GM23338 (cell line): Measurements from ENCODE around the gene MBL2. TPM values are rescaled to one million over a fixed set of nuclear protein-coding genes. Genes with fewer than 3 reads are reported as not detected.

Experiments
- ATAC-seq: fragments of 200-7000 bp; cut with Tn5 transposase; 3 replicates; pipeline ENCODE4 v1.9.1; 2020
- DNase-seq: peaks from one replicate; pipeline ENCODE4 v3.0.0-alpha.2; 2015; ENCODE audit warnings: low spot score
- H2AFZ ChIP-seq: fragments of 200-600 bp; sonication (generic); 2 replicates; pipeline ENCODE4 v1.8.0; 2016; ENCODE audit warnings: antibody characterized with exemption, mild to moderate bottlenecking, moderate library complexity
- H3F3A ChIP-seq: fragments of 200-600 bp; sonication (generic); replicated peaks from 2 replicates; pipeline ENCODE4 v1.8.0; 2017; ENCODE audit warnings: antibody characterized with exemption, mixed run types, low read depth
- H3K27ac ChIP-seq: fragments of 200-600 bp; sonication (generic); 2 replicates; pipeline ENCODE4 v1.6.1; 2016; ENCODE audit warnings: low read depth
- H3K27me3 ChIP-seq: fragments of 200-600 bp; sonication (generic); 2 replicates; pipeline ENCODE4 v1.8.0; 2016; ENCODE audit warnings: mild to moderate bottlenecking, mixed run types, moderate library complexity; ENCODE audit not compliant: insufficient read depth
- H3K36me3 ChIP-seq: fragments of 200-600 bp; sonication (generic); 2 replicates; pipeline ENCODE4 v1.8.0; 2016; ENCODE audit warnings: mild to moderate bottlenecking; ENCODE audit not compliant: insufficient read depth
- H3K4me1 ChIP-seq: fragments of 200-600 bp; sonication (generic); 2 replicates; pipeline ENCODE4 v1.8.0; 2016; ENCODE audit warnings: mild to moderate bottlenecking, moderate library complexity; ENCODE audit not compliant: insufficient read depth
- H3K4me2 ChIP-seq: fragments of 200-600 bp; sonication (generic); 2 replicates; pipeline ENCODE4 v1.7.1; 2017; ENCODE audit warnings: mixed run types
- H3K4me3 ChIP-seq: fragments of 200-600 bp; sonication (generic); 2 replicates; pipeline ENCODE4 v1.6.1; 2016; ENCODE audit warnings: mixed run types
- H3K79me2 ChIP-seq: fragments of 200-600 bp; sonication (generic); replicated peaks from 2 replicates; pipeline ENCODE4 v1.8.0; 2017; ENCODE audit warnings: mild to moderate bottlenecking; ENCODE audit not compliant: insufficient read depth
- H3K9me2 ChIP-seq: fragments of 200-600 bp; sonication (generic); 2 replicates; pipeline ENCODE4 v1.8.0; 2017; ENCODE audit not compliant: insufficient read depth
- H4K20me1 ChIP-seq: fragments of 200-600 bp; sonication (generic); replicated peaks from 2 replicates; pipeline ENCODE4 v1.8.0; 2017; ENCODE audit warnings: mild to moderate bottlenecking; ENCODE audit not compliant: insufficient read depth
- H3K27ac Mint-ChIP-seq: 2 replicates; pipeline ENCODE4 v1.8.0; 2020; ENCODE audit warnings: inconsistent platforms, mild to moderate bottlenecking, moderate library complexity, mixed read lengths
- H3K27me3 Mint-ChIP-seq: 3 replicates; pipeline ENCODE4 v1.8.0; 2022; ENCODE audit warnings: low read depth, mild to moderate bottlenecking, moderate library complexity, mixed read lengths, inconsistent platforms; ENCODE audit not compliant: insufficient read depth, poor library complexity
- H3K36me3 Mint-ChIP-seq: 3 replicates; pipeline ENCODE4 v1.8.0; 2021; ENCODE audit warnings: low read depth, mild to moderate bottlenecking, inconsistent platforms, moderate library complexity, mixed read lengths
- H3K4me1 Mint-ChIP-seq: 3 replicates; pipeline ENCODE4 v1.8.0; 2020; ENCODE audit warnings: mild to moderate bottlenecking, inconsistent platforms, mixed read lengths
- H3K4me3 Mint-ChIP-seq: 3 replicates; pipeline ENCODE4 v1.8.0; 2021; ENCODE audit warnings: moderate library complexity, mild to moderate bottlenecking, inconsistent platforms, mixed read lengths
- H3K9me3 Mint-ChIP-seq: 3 replicates; pipeline ENCODE4 v1.8.0; 2020; ENCODE audit warnings: moderate library complexity, mild to moderate bottlenecking, inconsistent platforms, mixed read lengths
- CREB1 ChIP-seq: fragments of 250-450 bp; sonication (Bioruptor Pico); IDR thresholded peaks from 2 replicates; pipeline ENCODE4 v1.5.0; 2020; ENCODE audit warnings: low read depth, mild to moderate bottlenecking, moderate library complexity
- EZH2 ChIP-seq: fragments of 200-600 bp; sonication (generic); IDR thresholded peaks from one replicate; pipeline ENCODE4 v1.8.0; 2017; ENCODE audit warnings: antibody characterized with exemption, mild to moderate bottlenecking, low read depth; ENCODE audit not compliant: unreplicated experiment
- EZH2phosphoT487 ChIP-seq: fragments of 200-600 bp; sonication (generic); IDR thresholded peaks from one replicate; pipeline ENCODE4 v1.8.1; 2018; ENCODE audit warnings: antibody characterized with exemption; ENCODE audit not compliant: unreplicated experiment
- JUNB ChIP-seq: IDR thresholded peaks from one replicate; pipeline ENCODE4 v1.6.1; 2016; ENCODE audit warnings: antibody characterized with exemption; ENCODE audit not compliant: unreplicated experiment
- NANOG ChIP-seq: IDR thresholded peaks from 2 replicates; pipeline ENCODE4 v1.6.1; 2016; ENCODE audit warnings: antibody characterized with exemption, borderline replicate concordance
- POLR2AphosphoS5 ChIP-seq: IDR thresholded peaks from 2 replicates; pipeline ENCODE4 v1.6.1; 2016; ENCODE audit warnings: antibody characterized with exemption, low read depth
- STAT1 ChIP-seq: IDR thresholded peaks from one replicate; pipeline ENCODE4 v1.6.1; 2016; ENCODE audit warnings: antibody characterized with exemption; ENCODE audit not compliant: unreplicated experiment
- ZNF114 ChIP-seq: fragments of 250-450 bp; sonication (Bioruptor Pico); IDR thresholded peaks from 2 replicates; pipeline ENCODE4 v1.5.0; 2020; ENCODE audit warnings: mild to moderate bottlenecking, moderate library complexity
- ZNF331 ChIP-seq: fragments of 250-450 bp; sonication (Bioruptor Pico); IDR thresholded peaks from 2 replicates; pipeline ENCODE4 v1.5.0; 2020; ENCODE audit warnings: low read depth, mild to moderate bottlenecking, moderate library complexity
- polyA plus RNA-seq: library from polyadenylated mRNA; unstranded; fragments of >200 nt; fragmentation: Nextera tagmentation; extraction: Ambion mirVana; gene quantifications from 2 replicates; pipeline ENCODE4 v1.2.1, GENCODE V29; 2016
- total RNA-seq: library from RNA; depleted of rRNA; stranded (reverse); fragments of >200 nt; shearing (Covaris generic); gene quantifications from 2 replicates; pipeline ENCODE4 v1.2.3, GENCODE V29; 2014
- TF ChIP-seq, protein P1 (sequence below): IDR thresholded peaks from one replicate; pipeline ENCODE4 v1.6.1; 2018; ENCODE audit warnings: antibody characterized with exemption; ENCODE audit not compliant: unreplicated experiment
- TF ChIP-seq, protein P2 (sequence below), 2 experiments: fragments of 200-600 bp in 1 of 2; sonication (generic) in 1 of 2; conservative IDR thresholded peaks; 2 replicates each; pipeline versions ENCODE4 v1.5.1 to v1.6.1; 2016 to 2017; ENCODE audit warnings: antibody characterized with exemption in 2 of 2, low read depth in 2 of 2, mild to moderate bottlenecking in 2 of 2, moderate library complexity in 1 of 2
- TF ChIP-seq, protein P3 (sequence below): IDR thresholded peaks from 2 replicates; pipeline ENCODE4 v1.6.1; 2016; ENCODE audit warnings: antibody characterized with exemption
- TF ChIP-seq, protein P4 (sequence below): fragments of 250-450 bp; sonication (Bioruptor Pico); IDR thresholded peaks from 2 replicates; pipeline ENCODE4 v1.5.0; 2020; ENCODE audit warnings: mild to moderate bottlenecking, moderate library complexity

The MBL2 gene
- total and polyA plus RNA-seq, 2 experiments from 2014 or later, result not detected

DNA sequence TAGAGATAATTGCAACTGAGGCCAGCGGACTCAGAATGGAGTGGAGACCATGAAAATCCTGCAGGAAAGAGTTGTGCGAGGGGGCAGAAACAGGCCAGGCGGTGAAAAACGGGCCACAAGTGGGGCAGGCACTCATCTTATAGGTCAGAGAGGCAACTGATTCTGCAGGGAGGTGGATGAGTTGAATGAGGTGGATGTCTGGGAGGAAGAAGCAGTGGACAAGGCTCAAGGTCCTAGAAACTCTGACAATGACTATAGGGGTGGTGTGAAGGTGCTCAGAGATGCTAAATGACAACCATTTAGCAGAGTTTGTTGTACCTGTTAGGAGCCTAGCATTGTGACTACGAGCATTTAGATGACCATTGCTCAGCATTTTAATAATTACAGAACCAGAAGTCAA lies 33.6 kb downstream of the MBL2 start:
- Histone ChIP-seq H3K9me2 (no peaks in the 10 kb centered on the region; the same call in 1 of the 2 replicates), H2AFZ (no peak overlapping the region), H3K4me3 (no peak overlapping the region), H4K20me1 (no peaks in the 10 kb centered on the region), H3K4me2 (no peak overlapping the region), H3K79me2 (no peaks in the 10 kb centered on the region), H3K4me1 (no peaks in the 10 kb centered on the region), H3K27ac (no peak overlapping the region), H3F3A (no peaks in the 10 kb centered on the region), H3K36me3 (no peaks in the 10 kb centered on the region), H3K27me3 (no peaks in the 10 kb centered on the region)
- H3K36me3 Mint-ChIP-seq, result peaks cover 13% of the 10 kb centered on the region; the same call in 2 of the 3 replicates
- no peak for TF ChIP-seq NANOG
- no peak for TF ChIP-seq EZH2
- TF ChIP-seq EZH2phosphoT487, result no peak
- TF ChIP-seq POLR2AphosphoS5, result no peak
- TF ChIP-seq, protein P1, sequence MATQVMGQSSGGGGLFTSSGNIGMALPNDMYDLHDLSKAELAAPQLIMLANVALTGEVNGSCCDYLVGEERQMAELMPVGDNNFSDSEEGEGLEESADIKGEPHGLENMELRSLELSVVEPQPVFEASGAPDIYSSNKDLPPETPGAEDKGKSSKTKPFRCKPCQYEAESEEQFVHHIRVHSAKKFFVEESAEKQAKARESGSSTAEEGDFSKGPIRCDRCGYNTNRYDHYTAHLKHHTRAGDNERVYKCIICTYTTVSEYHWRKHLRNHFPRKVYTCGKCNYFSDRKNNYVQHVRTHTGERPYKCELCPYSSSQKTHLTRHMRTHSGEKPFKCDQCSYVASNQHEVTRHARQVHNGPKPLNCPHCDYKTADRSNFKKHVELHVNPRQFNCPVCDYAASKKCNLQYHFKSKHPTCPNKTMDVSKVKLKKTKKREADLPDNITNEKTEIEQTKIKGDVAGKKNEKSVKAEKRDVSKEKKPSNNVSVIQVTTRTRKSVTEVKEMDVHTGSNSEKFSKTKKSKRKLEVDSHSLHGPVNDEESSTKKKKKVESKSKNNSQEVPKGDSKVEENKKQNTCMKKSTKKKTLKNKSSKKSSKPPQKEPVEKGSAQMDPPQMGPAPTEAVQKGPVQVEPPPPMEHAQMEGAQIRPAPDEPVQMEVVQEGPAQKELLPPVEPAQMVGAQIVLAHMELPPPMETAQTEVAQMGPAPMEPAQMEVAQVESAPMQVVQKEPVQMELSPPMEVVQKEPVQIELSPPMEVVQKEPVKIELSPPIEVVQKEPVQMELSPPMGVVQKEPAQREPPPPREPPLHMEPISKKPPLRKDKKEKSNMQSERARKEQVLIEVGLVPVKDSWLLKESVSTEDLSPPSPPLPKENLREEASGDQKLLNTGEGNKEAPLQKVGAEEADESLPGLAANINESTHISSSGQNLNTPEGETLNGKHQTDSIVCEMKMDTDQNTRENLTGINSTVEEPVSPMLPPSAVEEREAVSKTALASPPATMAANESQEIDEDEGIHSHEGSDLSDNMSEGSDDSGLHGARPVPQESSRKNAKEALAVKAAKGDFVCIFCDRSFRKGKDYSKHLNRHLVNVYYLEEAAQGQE, result no peak
- no peak for TF ChIP-seq STAT1
- TF ChIP-seq, protein P2, sequence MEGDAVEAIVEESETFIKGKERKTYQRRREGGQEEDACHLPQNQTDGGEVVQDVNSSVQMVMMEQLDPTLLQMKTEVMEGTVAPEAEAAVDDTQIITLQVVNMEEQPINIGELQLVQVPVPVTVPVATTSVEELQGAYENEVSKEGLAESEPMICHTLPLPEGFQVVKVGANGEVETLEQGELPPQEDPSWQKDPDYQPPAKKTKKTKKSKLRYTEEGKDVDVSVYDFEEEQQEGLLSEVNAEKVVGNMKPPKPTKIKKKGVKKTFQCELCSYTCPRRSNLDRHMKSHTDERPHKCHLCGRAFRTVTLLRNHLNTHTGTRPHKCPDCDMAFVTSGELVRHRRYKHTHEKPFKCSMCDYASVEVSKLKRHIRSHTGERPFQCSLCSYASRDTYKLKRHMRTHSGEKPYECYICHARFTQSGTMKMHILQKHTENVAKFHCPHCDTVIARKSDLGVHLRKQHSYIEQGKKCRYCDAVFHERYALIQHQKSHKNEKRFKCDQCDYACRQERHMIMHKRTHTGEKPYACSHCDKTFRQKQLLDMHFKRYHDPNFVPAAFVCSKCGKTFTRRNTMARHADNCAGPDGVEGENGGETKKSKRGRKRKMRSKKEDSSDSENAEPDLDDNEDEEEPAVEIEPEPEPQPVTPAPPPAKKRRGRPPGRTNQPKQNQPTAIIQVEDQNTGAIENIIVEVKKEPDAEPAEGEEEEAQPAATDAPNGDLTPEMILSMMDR (conservative IDR thresholded peaks at IDR 0.05; ENCODE audit: low read depth in 2 of 2), result no peak
- no peak for TF ChIP-seq JUNB
- TF ChIP-seq, protein P3, sequence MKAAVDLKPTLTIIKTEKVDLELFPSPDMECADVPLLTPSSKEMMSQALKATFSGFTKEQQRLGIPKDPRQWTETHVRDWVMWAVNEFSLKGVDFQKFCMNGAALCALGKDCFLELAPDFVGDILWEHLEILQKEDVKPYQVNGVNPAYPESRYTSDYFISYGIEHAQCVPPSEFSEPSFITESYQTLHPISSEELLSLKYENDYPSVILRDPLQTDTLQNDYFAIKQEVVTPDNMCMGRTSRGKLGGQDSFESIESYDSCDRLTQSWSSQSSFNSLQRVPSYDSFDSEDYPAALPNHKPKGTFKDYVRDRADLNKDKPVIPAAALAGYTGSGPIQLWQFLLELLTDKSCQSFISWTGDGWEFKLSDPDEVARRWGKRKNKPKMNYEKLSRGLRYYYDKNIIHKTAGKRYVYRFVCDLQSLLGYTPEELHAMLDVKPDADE, result no peak
- TF ChIP-seq CREB1 (CRISPR knock-in tag), result no peak
- no peak for TF ChIP-seq ZNF331 (CRISPR knock-in tag)
- TF ChIP-seq, protein P4, sequence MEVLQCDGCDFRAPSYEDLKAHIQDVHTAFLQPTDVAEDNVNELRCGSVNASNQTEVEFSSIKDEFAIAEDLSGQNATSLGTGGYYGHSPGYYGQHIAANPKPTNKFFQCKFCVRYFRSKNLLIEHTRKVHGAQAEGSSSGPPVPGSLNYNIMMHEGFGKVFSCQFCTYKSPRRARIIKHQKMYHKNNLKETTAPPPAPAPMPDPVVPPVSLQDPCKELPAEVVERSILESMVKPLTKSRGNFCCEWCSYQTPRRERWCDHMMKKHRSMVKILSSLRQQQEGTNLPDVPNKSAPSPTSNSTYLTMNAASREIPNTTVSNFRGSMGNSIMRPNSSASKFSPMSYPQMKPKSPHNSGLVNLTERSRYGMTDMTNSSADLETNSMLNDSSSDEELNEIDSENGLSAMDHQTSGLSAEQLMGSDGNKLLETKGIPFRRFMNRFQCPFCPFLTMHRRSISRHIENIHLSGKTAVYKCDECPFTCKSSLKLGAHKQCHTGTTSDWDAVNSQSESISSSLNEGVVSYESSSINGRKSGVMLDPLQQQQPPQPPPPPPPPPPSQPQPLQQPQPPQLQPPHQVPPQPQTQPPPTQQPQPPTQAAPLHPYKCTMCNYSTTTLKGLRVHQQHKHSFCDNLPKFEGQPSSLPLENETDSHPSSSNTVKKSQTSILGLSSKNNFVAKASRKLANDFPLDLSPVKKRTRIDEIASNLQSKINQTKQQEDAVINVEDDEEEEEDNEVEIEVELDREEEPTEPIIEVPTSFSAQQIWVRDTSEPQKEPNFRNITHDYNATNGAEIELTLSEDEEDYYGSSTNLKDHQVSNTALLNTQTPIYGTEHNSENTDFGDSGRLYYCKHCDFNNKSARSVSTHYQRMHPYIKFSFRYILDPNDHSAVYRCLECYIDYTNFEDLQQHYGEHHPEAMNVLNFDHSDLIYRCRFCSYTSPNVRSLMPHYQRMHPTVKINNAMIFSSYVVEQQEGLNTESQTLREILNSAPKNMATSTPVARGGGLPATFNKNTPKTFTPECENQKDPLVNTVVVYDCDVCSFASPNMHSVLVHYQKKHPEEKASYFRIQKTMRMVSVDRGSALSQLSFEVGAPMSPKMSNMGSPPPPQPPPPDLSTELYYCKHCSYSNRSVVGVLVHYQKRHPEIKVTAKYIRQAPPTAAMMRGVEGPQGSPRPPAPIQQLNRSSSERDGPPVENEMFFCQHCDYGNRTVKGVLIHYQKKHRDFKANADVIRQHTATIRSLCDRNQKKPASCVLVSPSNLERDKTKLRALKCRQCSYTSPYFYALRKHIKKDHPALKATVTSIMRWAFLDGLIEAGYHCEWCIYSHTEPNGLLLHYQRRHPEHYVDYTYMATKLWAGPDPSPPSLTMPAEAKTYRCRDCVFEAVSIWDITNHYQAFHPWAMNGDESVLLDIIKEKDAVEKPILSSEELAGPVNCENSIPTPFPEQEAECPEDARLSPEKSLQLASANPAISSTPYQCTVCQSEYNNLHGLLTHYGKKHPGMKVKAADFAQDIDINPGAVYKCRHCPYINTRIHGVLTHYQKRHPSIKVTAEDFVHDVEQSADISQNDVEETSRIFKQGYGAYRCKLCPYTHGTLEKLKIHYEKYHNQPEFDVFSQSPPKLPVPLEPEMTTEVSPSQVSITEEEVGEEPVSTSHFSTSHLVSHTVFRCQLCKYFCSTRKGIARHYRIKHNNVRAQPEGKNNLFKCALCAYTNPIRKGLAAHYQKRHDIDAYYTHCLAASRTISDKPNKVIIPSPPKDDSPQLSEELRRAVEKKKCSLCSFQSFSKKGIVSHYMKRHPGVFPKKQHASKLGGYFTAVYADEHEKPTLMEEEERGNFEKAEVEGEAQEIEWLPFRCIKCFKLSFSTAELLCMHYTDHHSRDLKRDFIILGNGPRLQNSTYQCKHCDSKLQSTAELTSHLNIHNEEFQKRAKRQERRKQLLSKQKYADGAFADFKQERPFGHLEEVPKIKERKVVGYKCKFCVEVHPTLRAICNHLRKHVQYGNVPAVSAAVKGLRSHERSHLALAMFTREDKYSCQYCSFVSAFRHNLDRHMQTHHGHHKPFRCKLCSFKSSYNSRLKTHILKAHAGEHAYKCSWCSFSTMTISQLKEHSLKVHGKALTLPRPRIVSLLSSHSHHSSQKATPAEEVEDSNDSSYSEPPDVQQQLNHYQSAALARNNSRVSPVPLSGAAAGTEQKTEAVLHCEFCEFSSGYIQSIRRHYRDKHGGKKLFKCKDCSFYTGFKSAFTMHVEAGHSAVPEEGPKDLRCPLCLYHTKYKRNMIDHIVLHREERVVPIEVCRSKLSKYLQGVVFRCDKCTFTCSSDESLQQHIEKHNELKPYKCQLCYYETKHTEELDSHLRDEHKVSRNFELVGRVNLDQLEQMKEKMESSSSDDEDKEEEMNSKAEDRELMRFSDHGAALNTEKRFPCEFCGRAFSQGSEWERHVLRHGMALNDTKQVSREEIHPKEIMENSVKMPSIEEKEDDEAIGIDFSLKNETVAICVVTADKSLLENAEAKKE (CRISPR knock-in tag), result no peak
- no peak for TF ChIP-seq ZNF114 (CRISPR knock-in tag)
- H3K4me1 Mint-ChIP-seq, result no peaks in the 10 kb centered on the region
- H3K27ac Mint-ChIP-seq, result no peak overlapping the region
- ATAC-seq (no peak), DNase-seq (no peak)
- no peak overlapping the region for H3K4me3 Mint-ChIP-seq
- no peaks in the 10 kb centered on the region for H3K27me3 Mint-ChIP-seq
- H3K9me3 Mint-ChIP-seq, result peaks cover 24% of the 10 kb centered on the region
